ENCODE results near the gene STXBP1. TPM values are rescaled to one million over a fixed set of nuclear protein-coding genes. Genes with fewer than 3 reads are reported as not detected.
"Not testable (repeated sequence)": the region's sequence is repeated elsewhere in the genome, so short reads cannot be mapped to it uniquely, and the experiment has no call there.

Gene STXBP1
- total RNA-seq, 1 donor from 2014 or later = 5.2 TPM

DNA sequence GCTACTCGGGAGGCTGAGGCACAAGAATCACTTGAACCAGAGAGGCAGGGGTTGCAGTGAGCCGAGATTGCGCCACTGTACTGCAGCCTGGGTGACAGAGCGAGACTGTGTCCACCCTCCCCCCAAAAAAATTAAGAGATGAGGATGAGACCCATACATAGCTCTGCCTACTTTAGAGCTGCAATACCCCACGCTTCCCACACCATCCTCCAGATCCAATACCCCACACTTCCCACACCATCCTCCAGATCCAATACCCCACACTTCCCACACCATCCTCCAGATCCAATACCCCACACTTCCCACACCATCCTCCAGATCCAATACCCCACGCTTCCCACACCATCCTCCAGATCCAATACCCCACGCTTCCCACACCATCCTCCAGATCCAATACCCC is 34.9 kb upstream of the STXBP1 start:
- H3K27me3 ChIP-seq (ENCODE audit: control insufficient read depth in 3 of 3, insufficient read depth in 3 of 3, low read length in 3 of 3); H3K4me3 ChIP-seq (ENCODE audit: low read length in 3 of 3); H3K36me3 ChIP-seq (ENCODE audit: control insufficient read depth in 3 of 3, insufficient read depth in 3 of 3, low read length in 3 of 3); H3K27ac ChIP-seq (ENCODE audit: low read depth, low read length); H3K9ac ChIP-seq (ENCODE audit: low read depth in 1 of 3, low read length in 3 of 3); H3K9me3 ChIP-seq (ENCODE audit: control insufficient read depth in 3 of 3, low read length in 3 of 3): not testable (repeated sequence)
- H3K4me1 ChIP-seq (ENCODE audit: control insufficient read depth in 3 of 3, insufficient read depth in 3 of 3, low read length in 3 of 3) = peaks cover 10 to 15% (median 12%) of the 10 kb centered on the region in 3 donors

DNA sequence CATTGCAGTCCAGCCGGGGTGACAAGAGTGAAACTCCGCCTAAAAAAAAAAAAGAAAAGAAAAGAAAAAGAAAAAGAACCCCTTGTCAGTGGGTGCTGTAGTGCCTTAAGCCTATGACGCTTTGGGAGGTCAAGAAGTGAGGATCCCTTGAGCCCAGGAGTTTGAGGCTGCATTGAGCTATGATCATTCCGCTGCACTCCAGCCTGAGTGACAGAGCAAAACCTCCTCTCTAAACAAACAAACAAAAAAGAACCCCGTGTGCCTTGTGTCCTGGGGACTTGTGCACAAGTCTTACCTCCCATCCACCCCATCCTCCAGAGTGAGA is 33.5 kb upstream of the STXBP1 start:
- Histone ChIP-seq H3K4me1 (ENCODE audit: control insufficient read depth in 3 of 3, insufficient read depth in 3 of 3, low read length in 3 of 3) (peaks cover 10 to 15% (median 12%) of the 10 kb centered on the region in 3 donors), H3K27me3 (ENCODE audit: control insufficient read depth in 3 of 3, insufficient read depth in 3 of 3, low read length in 3 of 3) (no peaks in the 10 kb centered on the region), H3K9ac (ENCODE audit: low read depth in 1 of 3, low read length in 3 of 3) (peak overlapping the region in 1 of 3 donors; percentile 71), H3K27ac (ENCODE audit: low read depth, low read length) (peak overlapping the region; percentile 92), H3K9me3 (ENCODE audit: control insufficient read depth in 3 of 3, low read length in 3 of 3) (no peaks in the 10 kb centered on the region), H3K4me3 (ENCODE audit: low read length in 3 of 3) (peak overlapping the region in 2 of 3 donors; percentile 35 to 57), H3K36me3 (ENCODE audit: control insufficient read depth in 3 of 3, insufficient read depth in 3 of 3, low read length in 3 of 3) (no peaks in the 10 kb centered on the region)

DNA sequence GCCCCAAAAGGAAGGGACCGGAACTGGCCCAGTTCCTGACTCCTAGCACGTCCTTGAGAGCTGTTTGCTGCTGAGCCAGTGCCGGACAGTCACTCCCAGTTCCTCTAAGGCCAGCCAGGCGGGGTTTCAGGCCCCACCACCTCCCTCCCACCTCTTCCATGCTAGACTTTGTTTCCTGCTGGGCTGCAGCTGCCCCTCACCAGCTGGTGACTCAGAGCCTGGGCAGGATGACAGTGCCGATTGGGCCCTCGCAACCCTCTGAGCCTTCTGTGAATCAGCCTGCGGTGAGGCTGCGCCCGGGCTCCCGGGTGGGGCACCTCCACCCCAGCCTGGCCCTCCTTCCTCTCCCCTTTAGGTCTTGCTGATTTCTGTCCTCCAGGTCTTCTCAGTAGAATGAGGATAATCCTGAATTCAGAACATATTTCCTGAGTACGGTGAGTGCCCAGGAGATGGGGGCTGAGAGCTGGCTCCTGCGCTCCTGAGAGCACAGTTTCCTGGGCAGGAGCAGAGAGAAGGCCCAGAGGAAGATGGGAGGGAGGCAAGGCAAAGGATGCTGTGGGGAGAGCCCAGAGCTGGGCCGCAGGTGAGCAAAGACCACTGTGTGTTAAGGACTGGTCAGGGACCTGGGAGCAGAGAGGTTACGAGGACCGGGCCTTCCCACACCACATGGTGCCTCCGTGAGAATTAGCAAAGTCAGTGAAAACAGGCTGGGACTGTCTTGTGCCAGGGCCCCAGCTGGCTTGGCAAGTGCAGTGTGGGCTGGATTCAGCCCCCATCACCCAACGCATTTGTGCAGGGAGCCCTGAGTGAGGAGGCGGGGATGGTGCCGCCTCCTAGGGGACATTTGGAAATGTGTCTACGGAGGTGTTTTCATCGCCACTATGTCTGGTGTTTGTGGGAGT is 32.9 kb upstream of the STXBP1 start:
- Histone ChIP-seq H3K36me3 (ENCODE audit: control insufficient read depth in 3 of 3, insufficient read depth in 3 of 3, low read length in 3 of 3) (no peaks in the 10 kb centered on the region), H3K4me3 (ENCODE audit: low read length in 3 of 3) (peak overlapping the region; percentile 35 to 57 (median 56)), H3K4me1 (ENCODE audit: control insufficient read depth in 3 of 3, insufficient read depth in 3 of 3, low read length in 3 of 3) (peaks cover 9 to 15% (median 10%) of the 10 kb centered on the region in 3 donors), H3K27me3 (ENCODE audit: control insufficient read depth in 3 of 3, insufficient read depth in 3 of 3, low read length in 3 of 3) (no peaks in the 10 kb centered on the region), H3K27ac (ENCODE audit: low read depth, low read length) (peak overlapping the region; percentile 92), H3K9ac (ENCODE audit: low read depth in 1 of 3, low read length in 3 of 3) (peak overlapping the region; percentile 63 to 81 (median 71)), H3K9me3 (ENCODE audit: control insufficient read depth in 3 of 3, low read length in 3 of 3) (no peaks in the 10 kb centered on the region)

DNA sequence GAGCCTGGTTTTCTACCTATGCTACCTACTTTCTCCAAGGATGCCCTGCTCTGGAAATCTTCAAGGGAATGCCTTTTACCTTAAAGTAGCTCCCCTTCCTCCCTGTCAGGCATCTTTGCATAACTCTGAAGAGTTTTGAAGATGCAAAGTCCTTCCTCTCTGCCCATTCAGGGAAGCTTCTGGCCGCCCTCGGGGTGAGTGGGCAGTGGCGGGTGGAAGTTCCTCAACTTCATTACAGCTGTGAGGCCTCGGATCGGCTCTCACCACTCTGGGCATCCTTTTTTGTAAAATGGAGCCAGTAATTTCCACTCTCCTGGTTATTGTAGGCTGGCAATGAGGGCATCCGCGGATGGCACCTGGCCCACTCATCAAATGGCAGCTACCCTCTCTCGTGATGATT is 31.7 kb upstream of the STXBP1 start:
- Histone ChIP-seq H3K9me3 (ENCODE audit: control insufficient read depth in 3 of 3, low read length in 3 of 3) (no peaks in the 10 kb centered on the region), H3K4me3 (ENCODE audit: low read length in 3 of 3) (no peak overlapping the region), H3K9ac (ENCODE audit: low read depth in 1 of 3, low read length in 3 of 3) (no peak overlapping the region), H3K36me3 (ENCODE audit: control insufficient read depth in 3 of 3, insufficient read depth in 3 of 3, low read length in 3 of 3) (no peaks in the 10 kb centered on the region), H3K27me3 (ENCODE audit: control insufficient read depth in 3 of 3, insufficient read depth in 3 of 3, low read length in 3 of 3) (no peaks in the 10 kb centered on the region), H3K27ac (ENCODE audit: low read depth, low read length) (no peak overlapping the region), H3K4me1 (ENCODE audit: control insufficient read depth in 3 of 3, insufficient read depth in 3 of 3, low read length in 3 of 3) (peaks cover 9 to 15% (median 10%) of the 10 kb centered on the region in 3 donors)

DNA sequence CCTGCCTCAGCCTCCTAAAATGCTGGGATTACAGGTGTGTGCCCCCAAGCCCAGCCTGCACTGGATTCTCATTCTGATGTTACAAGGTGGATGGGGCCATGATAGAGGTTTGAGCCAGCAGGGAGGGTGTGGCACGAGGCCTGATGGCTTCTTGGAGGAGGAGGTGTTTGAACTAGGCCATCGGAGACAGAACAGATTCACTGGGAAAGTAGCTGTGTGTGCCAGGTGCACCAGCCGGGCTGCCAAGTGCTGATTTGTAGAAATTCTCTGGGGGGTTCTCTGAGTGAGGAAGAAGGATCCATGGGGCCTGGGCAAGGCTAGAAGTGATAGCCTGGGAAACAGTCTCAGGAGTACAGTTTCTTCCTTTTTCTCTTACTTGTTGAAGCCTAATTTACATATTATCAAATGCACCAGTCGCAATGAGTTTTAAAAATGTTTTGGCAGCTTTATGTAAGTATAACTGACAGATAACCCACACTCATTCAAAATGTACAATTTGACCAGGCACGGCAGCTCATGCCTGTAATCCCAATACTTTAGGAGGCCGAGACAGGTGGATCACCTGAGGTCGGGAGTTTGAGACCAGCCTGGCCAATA is 31.1 kb upstream of the STXBP1 start:
- Histone ChIP-seq H3K4me1 (ENCODE audit: control insufficient read depth in 3 of 3, insufficient read depth in 3 of 3, low read length in 3 of 3) (peaks cover 9 to 14% (median 10%) of the 10 kb centered on the region in 3 donors), H3K4me3 (ENCODE audit: low read length in 3 of 3) (no peak overlapping the region), H3K27me3 (ENCODE audit: control insufficient read depth in 3 of 3, insufficient read depth in 3 of 3, low read length in 3 of 3) (no peaks in the 10 kb centered on the region), H3K36me3 (ENCODE audit: control insufficient read depth in 3 of 3, insufficient read depth in 3 of 3, low read length in 3 of 3) (no peaks in the 10 kb centered on the region), H3K27ac (ENCODE audit: low read depth, low read length) (no peak overlapping the region), H3K9me3 (ENCODE audit: control insufficient read depth in 3 of 3, low read length in 3 of 3) (no peaks in the 10 kb centered on the region), H3K9ac (ENCODE audit: low read depth in 1 of 3, low read length in 3 of 3) (no peak overlapping the region)

DNA sequence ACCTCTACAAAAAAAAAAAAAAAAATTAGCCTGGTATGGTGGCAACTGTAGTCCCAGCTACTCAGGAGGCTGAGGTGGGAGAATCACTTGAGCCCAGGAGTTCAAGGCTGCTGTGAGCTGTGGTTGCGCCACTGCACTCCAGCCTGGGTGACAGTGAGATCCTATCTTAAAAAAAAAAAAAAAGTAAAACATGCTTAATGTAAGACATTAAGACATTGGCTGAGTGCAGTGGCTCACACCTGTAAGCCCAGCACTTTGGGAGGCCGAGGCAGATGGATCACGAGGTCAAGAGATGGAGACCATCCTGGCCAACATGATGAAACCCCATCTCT is 27.6 kb upstream of the STXBP1 start:
- H3K27me3 ChIP-seq (ENCODE audit: control insufficient read depth in 3 of 3, insufficient read depth in 3 of 3, low read length in 3 of 3); H3K36me3 ChIP-seq (ENCODE audit: control insufficient read depth in 3 of 3, insufficient read depth in 3 of 3, low read length in 3 of 3); H3K9ac ChIP-seq (ENCODE audit: low read depth in 1 of 3, low read length in 3 of 3); H3K9me3 ChIP-seq (ENCODE audit: control insufficient read depth in 3 of 3, low read length in 3 of 3); H3K4me1 ChIP-seq (ENCODE audit: control insufficient read depth in 3 of 3, insufficient read depth in 3 of 3, low read length in 3 of 3); H3K4me3 ChIP-seq (ENCODE audit: low read length in 3 of 3); H3K27ac ChIP-seq (ENCODE audit: low read depth, low read length): not testable (repeated sequence)

DNA sequence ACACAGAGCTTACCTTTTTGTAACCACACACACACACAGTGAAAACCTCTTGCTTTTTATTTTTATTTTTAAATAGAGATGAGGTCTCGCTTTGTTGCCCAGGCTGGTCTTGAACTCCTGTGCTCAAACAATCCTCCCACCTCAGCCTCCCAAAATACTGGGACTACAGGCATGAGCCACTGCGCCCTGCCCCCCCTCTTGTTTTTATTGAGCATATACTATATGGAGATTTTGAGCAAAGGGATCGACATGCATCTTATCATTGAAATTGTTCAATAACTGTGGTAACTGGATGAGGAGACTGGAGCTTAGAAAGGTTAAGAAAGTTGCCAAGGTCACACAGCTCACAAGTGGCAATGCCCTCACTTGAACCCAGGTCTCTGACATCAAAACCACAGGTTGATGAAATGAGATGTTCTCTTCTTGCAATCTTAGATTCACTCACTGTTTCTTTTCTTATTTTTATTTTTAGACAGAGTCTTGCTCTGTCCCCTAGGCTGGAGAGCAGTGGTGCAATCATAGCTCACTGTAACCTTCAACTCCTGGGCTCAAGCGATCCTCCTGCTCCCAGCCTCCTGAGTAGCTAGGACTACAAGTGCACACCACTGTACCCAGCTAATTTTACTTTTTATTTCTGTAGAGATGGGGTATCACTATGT is 26.8 kb upstream of the STXBP1 start:
- no peaks in the 10 kb centered on the region for H3K9me3 ChIP-seq (ENCODE audit: control insufficient read depth in 3 of 3, low read length in 3 of 3)
- H3K27me3 ChIP-seq (ENCODE audit: control insufficient read depth in 3 of 3, insufficient read depth in 3 of 3, low read length in 3 of 3) = no peaks in the 10 kb centered on the region
- H3K4me3 ChIP-seq (ENCODE audit: low read length in 3 of 3) = no peak overlapping the region
- H3K27ac ChIP-seq (ENCODE audit: low read depth, low read length) = no peak overlapping the region
- no peaks in the 10 kb centered on the region for H3K36me3 ChIP-seq (ENCODE audit: control insufficient read depth in 3 of 3, insufficient read depth in 3 of 3, low read length in 3 of 3)
- H3K4me1 ChIP-seq (ENCODE audit: control insufficient read depth in 3 of 3, insufficient read depth in 3 of 3, low read length in 3 of 3) = peaks cover 0 to 5% (median 0%) of the 10 kb centered on the region in 3 donors
- no peak overlapping the region for H3K9ac ChIP-seq (ENCODE audit: low read depth in 1 of 3, low read length in 3 of 3)

DNA sequence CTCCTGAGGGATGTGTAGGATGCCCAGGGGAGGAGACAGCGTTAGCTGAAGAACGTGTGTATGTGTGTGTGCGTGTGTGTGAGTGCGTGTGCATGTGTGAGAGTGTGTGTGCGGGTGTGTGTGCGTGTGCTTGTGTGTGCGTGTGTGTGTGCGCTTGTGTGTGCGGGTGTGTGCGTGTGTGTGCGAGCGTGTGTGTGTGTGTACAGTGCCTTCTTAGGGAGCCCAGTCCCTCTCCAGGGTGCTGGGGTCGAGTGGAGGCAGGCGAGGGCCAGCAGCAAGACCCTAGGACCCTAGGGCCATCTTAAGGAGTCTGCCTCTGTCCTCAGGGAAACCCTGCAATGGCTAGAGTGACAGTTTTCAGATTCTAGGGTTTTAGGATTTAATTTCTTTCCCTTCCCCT is 26.0 kb upstream of the STXBP1 start:
- Histone ChIP-seq H3K4me3 (ENCODE audit: low read length in 3 of 3) (no peak overlapping the region), H3K4me1 (ENCODE audit: control insufficient read depth in 3 of 3, insufficient read depth in 3 of 3, low read length in 3 of 3) (peaks cover 0 to 5% (median 0%) of the 10 kb centered on the region in 3 donors), H3K9ac (ENCODE audit: low read depth in 1 of 3, low read length in 3 of 3) (no peak overlapping the region)

DNA sequence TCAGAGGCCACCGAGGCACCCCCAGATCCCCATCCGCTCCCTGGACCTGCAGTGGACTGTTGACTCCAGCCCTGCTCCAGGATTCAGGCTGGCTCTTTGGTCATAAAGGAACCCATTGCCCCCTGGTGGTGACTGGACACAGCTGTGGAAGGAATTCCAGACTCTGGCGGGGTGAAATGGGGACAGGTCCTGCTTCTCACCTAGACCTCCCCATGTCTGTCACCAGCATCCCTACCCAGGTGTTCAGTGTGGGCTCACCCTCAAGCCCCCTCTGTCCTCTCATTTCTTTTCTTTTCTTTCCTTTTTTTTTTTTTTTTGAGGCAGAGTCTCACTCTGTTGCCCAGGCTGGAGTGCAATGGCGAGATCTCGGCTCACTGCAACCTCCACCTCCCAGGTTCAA is 25.5 kb upstream of the STXBP1 start:
- Histone ChIP-seq H3K4me3 (ENCODE audit: low read length in 3 of 3) (no peak overlapping the region), H3K4me1 (ENCODE audit: control insufficient read depth in 3 of 3, insufficient read depth in 3 of 3, low read length in 3 of 3) (peaks cover 0 to 5% (median 0%) of the 10 kb centered on the region in 3 donors), H3K9ac (ENCODE audit: low read depth in 1 of 3, low read length in 3 of 3) (no peak overlapping the region), H3K27ac (ENCODE audit: low read depth, low read length) (no peak overlapping the region), H3K9me3 (ENCODE audit: control insufficient read depth in 3 of 3, low read length in 3 of 3) (no peaks in the 10 kb centered on the region), H3K27me3 (ENCODE audit: control insufficient read depth in 3 of 3, insufficient read depth in 3 of 3, low read length in 3 of 3) (no peaks in the 10 kb centered on the region), H3K36me3 (ENCODE audit: control insufficient read depth in 3 of 3, insufficient read depth in 3 of 3, low read length in 3 of 3) (no peaks in the 10 kb centered on the region)

More for the DNA sequence above, 26.0 kb upstream of the STXBP1 start:
- Histone ChIP-seq H3K36me3 (ENCODE audit: control insufficient read depth in 3 of 3, insufficient read depth in 3 of 3, low read length in 3 of 3) (no peaks in the 10 kb centered on the region), H3K27me3 (ENCODE audit: control insufficient read depth in 3 of 3, insufficient read depth in 3 of 3, low read length in 3 of 3) (no peaks in the 10 kb centered on the region), H3K9me3 (ENCODE audit: control insufficient read depth in 3 of 3, low read length in 3 of 3) (no peaks in the 10 kb centered on the region), H3K27ac (ENCODE audit: low read depth, low read length) (no peak overlapping the region)

DNA sequence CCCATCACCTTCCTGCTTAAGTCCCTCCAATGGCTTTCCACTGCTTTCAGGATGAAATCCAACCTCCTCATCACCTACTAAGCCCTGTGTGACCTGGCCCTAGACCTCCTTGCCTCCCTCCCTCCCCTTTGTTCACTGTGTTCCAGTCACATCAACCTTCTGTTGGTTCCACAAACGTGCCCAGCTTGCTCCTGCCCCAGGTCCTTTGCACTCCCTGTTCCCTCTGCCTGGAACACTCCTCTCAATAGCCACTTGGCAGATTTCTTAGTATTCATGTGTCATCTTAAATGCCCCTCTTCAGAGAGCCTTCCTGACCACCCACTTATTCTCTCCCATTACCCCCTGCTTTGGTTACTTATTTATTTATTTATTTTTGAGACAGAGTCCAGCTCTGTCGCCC is 24.1 kb upstream of the STXBP1 start:
- Histone ChIP-seq H3K36me3 (ENCODE audit: control insufficient read depth in 3 of 3, insufficient read depth in 3 of 3, low read length in 3 of 3) (no peaks in the 10 kb centered on the region), H3K27me3 (ENCODE audit: control insufficient read depth in 3 of 3, insufficient read depth in 3 of 3, low read length in 3 of 3) (no peaks in the 10 kb centered on the region), H3K4me1 (ENCODE audit: control insufficient read depth in 3 of 3, insufficient read depth in 3 of 3, low read length in 3 of 3) (peaks cover 0 to 5% (median 0%) of the 10 kb centered on the region in 3 donors), H3K9ac (ENCODE audit: low read depth in 1 of 3, low read length in 3 of 3) (no peak overlapping the region), H3K9me3 (ENCODE audit: control insufficient read depth in 3 of 3, low read length in 3 of 3) (no peaks in the 10 kb centered on the region), H3K27ac (ENCODE audit: low read depth, low read length) (no peak overlapping the region), H3K4me3 (ENCODE audit: low read length in 3 of 3) (no peak overlapping the region)

Data from skeletal muscle tissue (tissue), 4 donors.